ENCODE data around the gene AGXT. TPM values are rescaled to one million over a fixed set of nuclear protein-coding genes. Genes with fewer than 3 reads are reported as not detected.
A peak's percentile ranks its signal among the peaks of the same experiment; 100 is the strongest.

Gene AGXT
- total RNA-seq, 1 experiment from 2014 or later: 3.0 TPM

GRCh38 chr2:240914645-240915525, 46.3 kb downstream of the AGXT start:
- DNase-seq (ENCODE audit: low spot score): no peak

DNA sequence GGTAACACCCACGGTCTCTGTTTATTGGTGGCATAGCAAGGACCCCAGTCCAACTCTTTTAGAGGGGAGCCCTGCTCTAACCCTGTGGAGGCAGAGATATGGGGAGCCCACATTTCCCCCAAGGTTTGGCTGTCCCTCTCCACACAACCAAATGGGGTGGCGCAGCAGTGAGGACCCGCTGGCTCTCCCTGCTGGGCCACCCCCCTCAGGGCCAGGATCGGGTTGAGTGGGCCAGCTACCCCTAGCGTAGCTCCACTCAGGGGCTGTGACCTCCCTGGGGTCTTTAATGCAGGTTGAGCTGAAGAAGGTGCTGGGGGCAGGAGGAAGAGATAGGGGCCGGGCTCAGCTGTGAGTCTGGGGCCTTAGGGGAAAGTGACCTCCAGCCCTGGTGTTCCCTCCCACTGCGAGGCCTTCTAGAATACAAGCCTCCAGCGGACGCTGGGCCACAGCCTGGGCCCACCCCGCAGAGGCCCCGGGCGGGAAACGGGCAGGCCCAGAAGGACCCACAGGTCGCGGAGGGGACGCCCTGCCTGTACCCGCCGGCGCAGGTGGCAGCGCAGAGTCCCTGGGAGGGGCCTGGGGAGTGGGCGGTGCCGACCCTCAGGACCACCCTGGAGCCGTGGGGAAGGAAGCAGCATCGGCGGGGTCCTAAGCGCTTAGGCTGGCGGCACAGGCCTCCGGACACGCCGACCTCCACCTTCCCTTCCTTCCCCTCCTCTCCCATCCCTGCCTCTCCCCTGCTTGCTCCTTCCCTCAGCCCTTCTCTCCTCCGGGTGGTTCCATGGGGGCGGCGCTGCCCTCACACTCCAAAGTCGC, 47.1 kb downstream of the AGXT start:
- DNase-seq (ENCODE audit: low spot score): no peak

GRCh38 chr2:240916571-240917008, 48.0 kb downstream of the AGXT start:
- DNase-seq (ENCODE audit: low spot score): peak; percentile 40

- DNase-seq (ENCODE audit: low spot score): no peak
These were observed 48.5 kb downstream of the AGXT start for GRCh38 chr2:240917009-240917683.

GRCh38 chr2:240917684-240918257, 49.1 kb downstream of the AGXT start:
- no peak for DNase-seq (ENCODE audit: low spot score)

DNA sequence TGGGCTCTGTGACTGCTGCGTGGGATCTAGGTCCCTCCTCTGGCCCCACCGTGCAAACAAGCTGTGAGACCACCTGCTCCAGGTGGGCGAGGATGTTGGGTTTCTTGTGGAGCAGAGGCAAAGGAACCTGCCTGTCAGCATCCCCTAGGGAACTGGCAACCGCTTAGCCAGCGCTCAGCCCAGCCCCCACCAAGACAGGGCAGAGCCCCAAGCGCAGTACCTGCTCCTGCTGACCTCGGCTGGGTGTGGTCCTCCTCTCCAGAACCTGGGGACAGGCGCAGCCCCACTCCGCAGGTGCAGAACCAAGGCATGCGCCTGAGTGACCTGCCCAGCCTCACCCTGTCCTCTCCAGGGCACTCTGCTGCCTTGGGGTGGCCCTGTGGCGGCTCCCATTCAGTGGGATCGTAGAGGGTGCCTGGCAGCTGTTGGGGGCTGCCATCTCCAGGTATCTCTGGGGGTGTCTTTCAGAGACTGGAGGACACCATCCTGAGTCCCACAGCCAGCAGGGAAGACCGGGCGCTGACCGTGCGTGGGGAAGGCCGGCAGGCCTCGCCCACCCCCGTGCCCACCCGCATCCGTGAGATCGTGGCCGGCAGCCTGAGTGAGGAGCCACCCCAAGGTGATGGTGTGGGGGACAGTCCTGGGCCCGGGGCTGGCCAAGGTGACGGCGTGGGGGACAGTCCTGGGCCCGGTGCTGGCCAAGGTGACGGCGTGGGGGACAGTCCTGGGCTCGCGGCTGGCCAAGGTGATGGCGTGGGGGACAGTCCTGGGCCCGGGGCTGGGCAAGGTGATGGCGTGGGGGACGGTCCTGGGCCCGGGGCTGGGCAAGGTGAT, 49.9 kb downstream of the AGXT start:
- no peak for DNase-seq (ENCODE audit: low spot score)

DNA sequence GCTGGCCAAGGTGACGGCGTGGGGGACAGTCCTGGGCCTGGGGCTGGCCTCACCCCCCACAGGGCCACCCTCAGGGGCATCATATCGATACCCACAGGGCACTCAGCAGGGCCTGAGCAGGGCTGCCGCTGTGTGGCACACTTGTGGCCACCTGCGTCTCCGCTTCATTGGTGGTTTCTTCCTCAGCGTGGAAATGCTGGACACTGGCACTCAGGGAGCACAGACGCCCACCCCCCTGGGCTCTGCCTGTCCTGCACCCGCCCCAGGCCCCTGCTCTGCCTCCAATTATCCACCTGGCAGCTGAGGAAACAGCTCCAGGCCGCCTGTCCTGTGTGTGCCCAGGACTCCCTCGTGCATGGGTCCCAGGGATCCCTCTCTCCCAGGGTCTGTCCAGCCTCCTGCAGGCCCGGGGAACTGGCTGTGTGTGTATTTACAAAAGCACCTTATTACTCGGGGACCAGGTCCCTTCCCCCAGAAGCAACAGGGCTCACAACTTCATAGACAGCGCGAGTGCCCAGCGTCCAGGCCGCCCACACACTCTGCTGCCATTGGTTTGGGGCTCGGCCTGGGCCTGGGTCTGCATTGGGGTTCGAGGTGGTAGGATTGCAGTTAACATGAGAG, 50.6 kb downstream of the AGXT start:
- DNase-seq (ENCODE audit: low spot score): no peak

- DNase-seq (ENCODE audit: low spot score): no peak
These were observed 51.5 kb downstream of the AGXT start for GRCh38 chr2:240919786-240920782.

- no peak for DNase-seq (ENCODE audit: low spot score)
These were observed 52.2 kb downstream of the AGXT start for GRCh38 chr2:240920783-240921231.

GRCh38 chr2:240921311-240921994, 52.8 kb downstream of the AGXT start:
- DNase-seq (ENCODE audit: low spot score): no peak

DNA sequence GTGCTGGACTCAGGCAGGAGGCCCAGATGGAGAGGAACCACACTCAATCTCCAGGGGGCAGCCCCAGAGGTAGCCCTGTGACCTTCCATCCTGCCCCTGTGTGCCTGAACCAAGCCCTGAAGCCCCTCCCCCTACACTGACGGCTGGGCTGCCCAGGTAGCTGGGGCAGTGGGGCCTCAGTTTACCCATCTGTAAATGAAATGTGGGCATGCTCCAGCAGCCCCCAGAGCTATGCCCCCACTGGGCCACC, 53.3 kb downstream of the AGXT start:
- DNase-seq (ENCODE audit: low spot score): no peak

DNA sequence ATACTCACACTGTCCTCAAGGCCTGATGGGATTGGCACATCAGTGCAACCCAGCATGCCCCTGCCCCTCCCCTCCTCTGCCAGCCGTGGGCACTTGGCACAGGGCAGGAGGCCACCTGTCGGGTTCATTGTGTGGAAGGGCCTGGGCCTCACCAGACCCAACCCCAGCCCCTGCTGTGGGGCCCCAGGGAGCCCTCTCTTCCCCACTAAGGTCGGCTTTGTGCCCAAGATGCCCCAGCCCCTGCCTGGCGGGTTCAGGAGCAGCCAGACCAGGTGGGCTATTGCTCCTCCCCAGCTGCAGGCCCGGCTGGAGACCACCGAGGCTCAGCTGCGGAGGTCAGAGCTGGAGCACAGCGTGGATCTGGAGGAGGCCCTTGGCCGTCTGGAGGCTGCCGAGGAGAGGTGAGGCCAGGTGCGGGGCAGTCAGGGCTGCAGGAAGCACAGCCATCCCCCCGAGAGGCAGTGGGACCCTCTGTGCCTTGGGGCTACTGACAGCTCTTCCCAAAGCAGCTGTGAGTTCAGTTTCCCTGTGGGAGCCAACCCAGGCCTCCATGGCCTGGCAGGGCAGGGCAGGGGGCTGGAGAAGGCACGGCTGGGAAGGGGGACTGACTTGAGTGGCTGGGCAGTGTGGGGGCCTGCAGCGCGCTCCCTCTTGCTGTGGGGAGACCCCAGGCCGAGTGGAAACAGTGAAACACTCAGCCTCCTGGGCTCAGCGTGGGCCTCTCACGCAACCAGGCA, 53.8 kb downstream of the AGXT start:
- DNase-seq (ENCODE audit: low spot score): no peak

DNA sequence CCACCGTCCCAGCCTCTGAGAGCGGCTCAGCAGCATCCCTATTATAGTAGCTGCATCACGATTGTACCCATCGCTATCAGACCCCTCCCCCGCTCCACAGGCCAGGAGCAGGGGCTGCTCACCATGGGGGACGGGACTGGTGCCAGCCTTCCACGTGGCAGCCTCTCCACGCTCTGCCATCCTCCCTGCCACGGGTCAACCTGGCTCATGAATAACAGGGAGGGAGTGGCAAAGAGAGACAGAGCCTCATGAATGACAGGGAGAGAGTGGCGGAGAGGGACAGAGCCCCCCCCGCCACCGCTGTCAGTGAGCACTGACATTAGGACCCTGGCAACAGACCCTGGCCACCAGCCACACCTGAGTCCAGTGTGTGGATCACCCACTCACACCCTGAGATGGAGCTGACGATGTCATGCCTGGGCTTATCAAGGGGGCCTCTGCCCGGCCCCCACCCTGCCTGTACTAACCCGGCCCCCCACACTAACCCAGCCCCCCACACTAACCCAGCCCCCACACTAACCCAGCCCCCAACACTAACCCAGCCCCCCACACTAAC, 54.4 kb downstream of the AGXT start:
- DNase-seq (ENCODE audit: low spot score): no peak

DNA sequence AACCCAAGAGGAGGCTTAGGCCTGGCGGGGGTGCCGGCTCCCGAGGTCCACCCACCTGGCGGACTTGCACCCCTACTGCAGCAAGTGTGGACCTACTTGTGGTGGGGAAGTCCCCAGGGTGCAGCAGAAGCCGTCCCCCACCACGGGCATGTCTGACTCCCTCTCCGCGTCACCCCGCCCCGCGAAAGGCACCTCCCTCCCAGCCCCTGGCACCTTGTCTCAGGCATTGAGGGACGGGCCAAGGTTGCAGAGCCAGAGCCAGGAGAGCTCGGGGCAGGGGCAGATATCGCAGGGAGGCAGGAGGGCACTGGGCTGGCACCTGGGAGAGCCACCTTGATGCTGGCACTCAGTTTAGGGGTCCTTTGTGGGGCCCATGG, 56.6 kb downstream of the AGXT start:
- no peak for DNase-seq (ENCODE audit: low spot score)

DNA sequence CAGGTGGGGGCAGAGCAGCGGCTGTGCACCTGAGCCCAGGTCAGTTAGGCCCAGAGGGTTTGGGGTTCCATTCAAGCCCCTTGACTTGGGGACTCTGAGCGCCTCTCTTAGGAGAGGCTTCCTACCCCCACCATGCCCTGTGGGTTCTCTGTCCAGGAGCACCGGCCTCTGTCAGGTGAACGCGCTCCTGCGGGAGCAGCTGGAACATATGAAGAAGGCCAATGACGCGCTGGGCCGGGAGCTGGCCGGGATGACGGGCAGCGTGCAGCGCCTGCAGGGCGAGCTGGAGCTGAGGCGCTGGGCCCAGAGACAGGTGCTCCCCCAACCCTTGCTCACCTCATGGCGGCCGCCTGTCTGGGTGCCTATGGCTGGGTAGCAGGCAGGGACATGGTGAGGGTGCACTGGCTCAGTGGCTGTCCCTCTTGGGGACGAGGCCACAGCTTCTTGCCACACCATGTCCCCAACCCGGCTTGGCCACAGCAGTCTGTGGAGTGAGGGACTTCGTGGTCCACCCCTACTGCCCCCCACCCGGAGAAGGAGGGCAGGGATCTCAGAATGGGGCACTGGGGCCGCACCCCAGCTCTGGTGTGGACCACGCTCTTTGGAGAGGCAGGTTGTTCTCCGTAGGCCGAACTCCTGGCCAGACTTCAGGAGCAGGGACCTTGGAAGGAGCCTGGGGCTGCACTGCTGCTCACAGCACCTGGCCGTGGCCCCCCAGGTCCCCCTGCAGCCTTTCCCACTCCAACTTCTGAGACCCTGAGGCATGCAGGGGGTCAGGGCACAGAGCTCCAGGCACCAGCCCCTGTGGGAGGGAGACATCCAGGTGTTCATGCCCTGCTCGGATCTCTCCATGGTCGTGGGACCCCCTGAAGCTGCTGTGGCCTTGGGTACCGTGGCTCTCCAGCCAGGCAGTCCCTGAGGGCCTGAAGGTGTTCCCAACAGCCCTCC, 57.2 kb downstream of the AGXT start:
- DNase-seq (ENCODE audit: low spot score): no peak
